H1 (cell line): ENCODE data around the gene ASAP2. TPM values are rescaled to one million over a fixed set of nuclear protein-coding genes. Genes with fewer than 3 reads are reported as not detected.

Source experiments
- CTCF ChIA-PET: fragments of 300-600 bp; sonication (Branson Sonifier 250); formaldehyde crosslinking; loops from one replicate; lab custom pipeline; 2021; ENCODE audit not compliant: partially characterized antibody; lab: Charles Lee
- POLR2A ChIA-PET: fragments of 300-600 bp; sonication (Branson Sonifier 250); formaldehyde crosslinking; loops from one replicate; lab custom pipeline; 2021; ENCODE audit warnings: inconsistent platforms; ENCODE audit not compliant: partially characterized antibody; lab: Charles Lee
- DNase-seq, 2 experiments: peaks; one replicate each; pipeline versions ENCODE4 v3.0.0 to v3.0.0-alpha.2; 2010 to 2022; ENCODE audit warnings: low spot score in 2 of 2, low read depth in 1 of 2, mixed read lengths in 1 of 2
- FAIRE-seq: peaks from 2 replicates; lab custom pipeline; 2011; peaks lifted over from hg19 to GRCh38; lab: Jason Lieb, UNC
- H2AFZ ChIP-seq: 2 replicates; pipeline ENCODE4 v1.8.1; 2012; ENCODE audit warnings: low read length, inconsistent platforms
- H2AK5ac ChIP-seq: 2 replicates; pipeline ENCODE4 v1.6.1; 2013; ENCODE audit warnings: low read depth, low read length
- H2BK120ac ChIP-seq: replicated peaks from 2 replicates; pipeline ENCODE3; 2013; ENCODE audit warnings: low read depth, low read length, inconsistent platforms
- H2BK12ac ChIP-seq: 2 replicates; pipeline ENCODE4 v1.6.1; 2013; ENCODE audit warnings: low read depth, low read length
- H2BK15ac ChIP-seq: 2 replicates; pipeline ENCODE4 v1.6.1; 2013; ENCODE audit warnings: low read length
- H2BK20ac ChIP-seq: 2 replicates; pipeline ENCODE4 v1.6.1; 2013; ENCODE audit warnings: low read length
- H2BK5ac ChIP-seq: 2 replicates; pipeline ENCODE4 v1.6.1; 2013; ENCODE audit warnings: low read depth, low read length
- H3K14ac ChIP-seq: 2 replicates; pipeline ENCODE4 v1.6.1; 2013; ENCODE audit warnings: inconsistent platforms; ENCODE audit not compliant: insufficient read length
- H3K18ac ChIP-seq: 2 replicates; pipeline ENCODE4 v1.6.1; 2013; ENCODE audit warnings: low read length; ENCODE audit errors: extremely low read depth
- H3K23ac ChIP-seq: 2 replicates; pipeline ENCODE4 v1.6.1; 2013; ENCODE audit warnings: inconsistent platforms; ENCODE audit not compliant: insufficient read length
- H3K23me2 ChIP-seq: 2 replicates; pipeline ENCODE4 v1.6.1; 2013; ENCODE audit warnings: low read depth, low read length
- H3K27ac ChIP-seq: 2 replicates; pipeline ENCODE4 v1.6.1; 2011; ENCODE audit warnings: low read depth, low read length, inconsistent platforms
- H3K27me3 ChIP-seq, 4 experiments: replicated peaks in 1 of 4; 1 replicate in 1 of 4; 2 replicates in 3 of 4; pipeline versions ENCODE4 v1.6.1 to v1.8.1; 2011 to 2013; ENCODE audit warnings: low read length in 3 of 4, mild to moderate bottlenecking in 3 of 4, inconsistent platforms in 2 of 4, mixed read lengths in 2 of 4, moderate library complexity in 1 of 4; ENCODE audit not compliant: control insufficient read depth in 3 of 4, insufficient read depth in 3 of 4; ENCODE audit errors: extremely low read depth in 1 of 4
- H3K36me3 ChIP-seq, 4 experiments: 2 replicates each; pipeline versions ENCODE4 v1.6.1 to v1.8.1; 2011 to 2013; ENCODE audit warnings: mild to moderate bottlenecking in 4 of 4, low read length in 3 of 4, moderate library complexity in 2 of 4, control low read depth in 1 of 4, inconsistent platforms in 1 of 4; ENCODE audit not compliant: insufficient read depth in 4 of 4, control insufficient read depth in 2 of 4
- H3K4ac ChIP-seq: replicated peaks from 2 replicates; pipeline ENCODE3; 2013; ENCODE audit warnings: low read length, low read depth, mixed read lengths, inconsistent platforms; ENCODE audit not compliant: insufficient read length
- H3K4me1 ChIP-seq, 4 experiments: replicated peaks in 1 of 4; 1 replicate in 1 of 4; 2 replicates in 3 of 4; pipeline versions ENCODE4 v1.6.1 to v1.8.1; 2011 to 2013; ENCODE audit warnings: low read length in 3 of 4, inconsistent platforms in 2 of 4, mixed read lengths in 1 of 4; ENCODE audit not compliant: insufficient read depth in 4 of 4, control insufficient read depth in 3 of 4
- H3K4me2 ChIP-seq, 2 experiments: 2 replicates each; pipeline versions ENCODE4 v1.6.1 to v1.8.1; 2011 to 2013; ENCODE audit warnings: low read depth in 2 of 2, low read length in 2 of 2, control low read depth in 1 of 2, inconsistent platforms in 1 of 2, mild to moderate bottlenecking in 1 of 2; ENCODE audit not compliant: insufficient read depth in 1 of 2
- H3K4me3 ChIP-seq, 4 experiments: fragments of 200-600, 300-600 bp in 1 of 4; sonication (generic), shearing (Covaris generic), sonication (Bioruptor Twin) in 1 of 4; 2 replicates each; pipeline versions ENCODE4 v1.5.1 to v1.8.1; 2011 to 2016; ENCODE audit warnings: low read length in 4 of 4, low read depth in 3 of 4, control low read depth in 2 of 4, inconsistent platforms in 2 of 4, mild to moderate bottlenecking in 2 of 4, mixed read lengths in 1 of 4, moderate library complexity in 1 of 4; ENCODE audit not compliant: insufficient read depth in 2 of 4; ENCODE audit errors: extremely low read depth in 1 of 4
- H3K56ac ChIP-seq: replicated peaks from 2 replicates; pipeline ENCODE3; 2013; ENCODE audit warnings: low read depth, mild to moderate bottlenecking, mixed read lengths, low read length, inconsistent platforms; ENCODE audit not compliant: insufficient read length
- H3K79me1 ChIP-seq: 2 replicates; pipeline ENCODE4 v1.6.1; 2013; ENCODE audit warnings: low read depth, low read length, control low read depth
- H3K79me2 ChIP-seq, 2 experiments: 2 replicates each; pipeline versions ENCODE4 v1.6.1 to v1.8.1; 2012 to 2013; ENCODE audit warnings: low read length in 2 of 2, mild to moderate bottlenecking in 2 of 2, inconsistent platforms in 1 of 2; ENCODE audit not compliant: insufficient read depth in 2 of 2, control insufficient read depth in 1 of 2
- H3K9ac ChIP-seq, 4 experiments: replicated peaks in 1 of 4; 1 replicate in 1 of 4; 2 replicates in 3 of 4; pipeline versions ENCODE4 v1.6.1 to v1.8.1; 2011 to 2013; ENCODE audit warnings: low read depth in 3 of 4, low read length in 3 of 4, control low read depth in 2 of 4, mild to moderate bottlenecking in 2 of 4, moderate library complexity in 2 of 4, inconsistent platforms in 1 of 4; ENCODE audit errors: extremely low read depth in 1 of 4
- H3K9me3 ChIP-seq, 2 experiments: 2 replicates each; pipeline versions ENCODE4 v1.6.1 to v1.8.1; 2012 to 2013; ENCODE audit warnings: mild to moderate bottlenecking in 2 of 2, moderate library complexity in 2 of 2, control low read depth in 1 of 2, inconsistent platforms in 1 of 2, low read depth in 1 of 2, low read length in 1 of 2, mixed read lengths in 1 of 2; ENCODE audit not compliant: insufficient read depth in 2 of 2
- H4K20me1 ChIP-seq, 2 experiments: replicated peaks in 1 of 2; 2 replicates each; pipeline versions ENCODE3 to v1.8.1; 2011 to 2013; ENCODE audit warnings: inconsistent platforms in 2 of 2, low read length in 2 of 2, mild to moderate bottlenecking in 1 of 2; ENCODE audit not compliant: insufficient read depth in 2 of 2, control insufficient read depth in 1 of 2
- H4K5ac ChIP-seq: 2 replicates; pipeline ENCODE4 v1.6.1; 2013; ENCODE audit warnings: low read length, low read depth, mixed read lengths, inconsistent platforms; ENCODE audit not compliant: insufficient read length
- H4K8ac ChIP-seq: 2 replicates; pipeline ENCODE4 v1.8.0; 2013; ENCODE audit warnings: mild to moderate bottlenecking, moderate library complexity, low read length, inconsistent platforms; ENCODE audit not compliant: insufficient read depth; ENCODE audit errors: extremely low read depth
- H4K91ac ChIP-seq: replicated peaks from 2 replicates; pipeline ENCODE3; 2013; ENCODE audit warnings: low read length, mixed read lengths, inconsistent platforms; ENCODE audit not compliant: insufficient read length
- ASH2L ChIP-seq: fragments of 200-600, 300-600 bp; sonication (generic); IDR thresholded peaks from one replicate; pipeline ENCODE4 v1.7.1; 2017; ENCODE audit warnings: low read length
- CEBPB ChIP-seq: IDR thresholded peaks from 2 replicates; pipeline ENCODE4 v1.6.1; 2012; ENCODE audit warnings: low read depth, low read length
- CREB1 ChIP-seq: IDR thresholded peaks from 2 replicates; pipeline ENCODE4 v1.6.1; 2012; ENCODE audit warnings: inconsistent platforms
- E2F6 ChIP-seq: IDR thresholded peaks from 2 replicates; pipeline ENCODE4 v1.6.1; 2012; ENCODE audit warnings: inconsistent platforms
- EGR1 ChIP-seq: IDR thresholded peaks from 2 replicates; pipeline ENCODE4 v1.6.1; 2011; ENCODE audit warnings: low read depth, low read length, borderline replicate concordance
- JUND ChIP-seq: IDR thresholded peaks from 2 replicates; pipeline ENCODE4 v1.6.1; 2011; ENCODE audit warnings: mild to moderate bottlenecking, improper control_type of control experiment, low read length
- KDM5A ChIP-seq: fragments of 200-600 bp; IDR thresholded peaks from 2 replicates; pipeline ENCODE4 v1.7.1; 2012; ENCODE audit warnings: mild to moderate bottlenecking, low read length, inconsistent platforms, mixed read lengths
- MAX ChIP-seq: IDR thresholded peaks from 2 replicates; pipeline ENCODE4 v1.6.1; 2012; ENCODE audit warnings: inconsistent platforms
- NANOG ChIP-seq: IDR thresholded peaks from 2 replicates; pipeline ENCODE4 v1.6.1; 2011; ENCODE audit warnings: low read length, low read depth, mild to moderate bottlenecking, inconsistent platforms; ENCODE audit not compliant: insufficient read depth, poor library complexity, severe bottlenecking
- RBBP5 ChIP-seq: IDR thresholded peaks from 2 replicates; pipeline ENCODE4 v1.7.1; 2012; ENCODE audit warnings: low read depth, mild to moderate bottlenecking, inconsistent platforms, low read length, moderate library complexity, borderline replicate concordance
- SAP30 ChIP-seq: fragments of 300-600 bp; sonication (generic); IDR thresholded peaks from 2 replicates; pipeline ENCODE4 v1.7.1; 2012; ENCODE audit warnings: low read length, moderate library complexity, mild to moderate bottlenecking, inconsistent platforms; ENCODE audit not compliant: insufficient read depth, insufficient replicate concordance
- SP2 ChIP-seq: IDR thresholded peaks from 2 replicates; pipeline ENCODE4 v1.6.1; 2012; ENCODE audit warnings: mild to moderate bottlenecking, low read length, inconsistent platforms
- TCF12 ChIP-seq: IDR thresholded peaks from 2 replicates; pipeline ENCODE4 v1.6.1; 2011; ENCODE audit warnings: low read depth, mild to moderate bottlenecking, low read length
- ZNF274 ChIP-seq: IDR thresholded peaks from 2 replicates; pipeline ENCODE4 v1.7.0; 2012; ENCODE audit warnings: low read length, borderline replicate concordance; ENCODE audit errors: extremely low read depth
- WGBS, 2 experiments: shearing (Covaris generic) in 1 of 2; methylation state at CpG; one replicate each; pipeline versions ENCODE4 v1.1.6 to v1.1.7; 2013 to 2015; ENCODE audit warnings: low lambda C conversion rate in 2 of 2, mixed read lengths in 2 of 2, inconsistent platforms in 1 of 2, low coverage in 1 of 2, missing lambda C conversion rate in 1 of 2; ENCODE audit not compliant: insufficient replicate concordance in 2 of 2, insufficient coverage in 1 of 2, insufficient read length in 1 of 2; ENCODE audit errors: extremely low coverage in 1 of 2, missing lambda C conversion rate in 1 of 2; 5-methylcytosine and 5-hydroxymethylcytosine counted together
- polyA plus RNA-seq, 7 experiments: library from polyadenylated mRNA; depleted of rRNA in 3 of 7; stranded (reverse) in 5 of 7; unstranded in 2 of 7; fragments of >200 nt in 5 of 7; fragments of 200-250 nt in 2 of 7; gene quantifications; 1 replicate in 5 of 7; 2 replicates in 1 of 7; 4 replicates in 1 of 7; pipeline versions ENCODE4 v1.2.1 to v1.2.3, GENCODE V29; 2011 to 2013; ENCODE audit warnings: missing spikeins in 2 of 7, mixed read lengths in 2 of 7
- total RNA-seq: library from RNA; stranded (reverse); fragmentation: NEBNext Ultra II Directional; extraction: Animal tissue kit (Norgen Biotek cat#: 25700); gene quantifications from 2 replicates; pipeline ENCODE4 v1.2.1, GENCODE V29; 2021

Gene ASAP2
- total and polyA plus RNA-seq, 2 of the 8 experiments (the other 6 are each of a cell fraction or from before 2014, with no cell fraction given): 10.2 to 18.7 TPM

GRCh38 chr2:9297156-9297555 lies 90.5 kb downstream of the ASAP2 start:
- H3K79me2 ChIP-seq: no peaks in the 10 kb centered on the region; a peak in 1 of 4 replicates
- FAIRE-seq (no peak), DNase-seq (no peak)
- H4K5ac ChIP-seq: no peak overlapping the region
- no peak overlapping the region for H3K14ac ChIP-seq
- no peak overlapping the region for H3K27ac ChIP-seq
- H3K79me1 ChIP-seq: no peaks in the 10 kb centered on the region
- H3K18ac ChIP-seq: no peak overlapping the region
- H3K36me3 ChIP-seq: no peaks in the 10 kb centered on the region; a peak in 1 of 8 replicates
- no peak overlapping the region for H2BK20ac ChIP-seq
- peaks cover 0 to 2% of the 10 kb centered on the region in 2 experiments for H4K20me1 ChIP-seq
- H3K9me3 ChIP-seq: no peaks in the 10 kb centered on the region
- POLR2A ChIA-PET: interaction anchor here (0.6 kb wide), 1 partner anchor 143 kb away, joined by 3 read pairs; no protein-coding TSS in a partner anchor
- H3K4me2 ChIP-seq: no peak overlapping the region
- no peak overlapping the region for H2BK15ac ChIP-seq
- H3K23me2 ChIP-seq: no peaks in the 10 kb centered on the region
- H4K91ac ChIP-seq: no peak overlapping the region
- no peaks in the 10 kb centered on the region; a peak in 1 of 7 replicates for H3K4me1 ChIP-seq
- H2AFZ ChIP-seq: no peak overlapping the region
- no peak overlapping the region for H2BK5ac ChIP-seq
- H2AK5ac ChIP-seq: no peak overlapping the region
- no peak overlapping the region for H3K56ac ChIP-seq
- WGBS, 2 experiments: 89% methylated on average over 6 of the region's 6 CpGs; no CpG with 5 or more reads in 1 of the 2 experiments
- H3K4me3 ChIP-seq: no peak overlapping the region
- H3K27me3 ChIP-seq: no peaks in the 10 kb centered on the region
- H3K9ac ChIP-seq: no peak overlapping the region; a peak in 2 of 7 replicates
- H2BK12ac ChIP-seq: no peak overlapping the region
- no peak overlapping the region for H2BK120ac ChIP-seq
- CTCF ChIA-PET: interaction anchor here (0.6 to 2.3 kb wide), 6 partner anchors 9 to 59 kb away, joined by 3 to 7 read pairs (median 3); no protein-coding TSS in a partner anchor
- no peak overlapping the region for H3K23ac ChIP-seq
- TF ChIP-seq RBBP5: no peak
- TF ChIP-seq CEBPB: no peak
- no peak for TF ChIP-seq CREB1
- TF ChIP-seq TCF12: no peak
- TF ChIP-seq E2F6: no peak
- no peak for TF ChIP-seq MAX
- no peak for TF ChIP-seq ASH2L
- no peak for TF ChIP-seq SAP30
- TF ChIP-seq SP2: no peak
- no peak for TF ChIP-seq EGR1
- no peak for TF ChIP-seq KDM5A
- TF ChIP-seq NANOG: no peak
- TF ChIP-seq JUND: no peak
- TF ChIP-seq ZNF274: no peak
- no peak overlapping the region for H3K4ac ChIP-seq
- H4K8ac ChIP-seq: no peak overlapping the region
